ENCODE data around the gene NT5DC4. TPM values are rescaled to one million over a fixed set of nuclear protein-coding genes. Genes with fewer than 3 reads are reported as not detected.

The NT5DC4 gene
- total RNA-seq, 2 donors from 2014 or later, result not detected

DNA sequence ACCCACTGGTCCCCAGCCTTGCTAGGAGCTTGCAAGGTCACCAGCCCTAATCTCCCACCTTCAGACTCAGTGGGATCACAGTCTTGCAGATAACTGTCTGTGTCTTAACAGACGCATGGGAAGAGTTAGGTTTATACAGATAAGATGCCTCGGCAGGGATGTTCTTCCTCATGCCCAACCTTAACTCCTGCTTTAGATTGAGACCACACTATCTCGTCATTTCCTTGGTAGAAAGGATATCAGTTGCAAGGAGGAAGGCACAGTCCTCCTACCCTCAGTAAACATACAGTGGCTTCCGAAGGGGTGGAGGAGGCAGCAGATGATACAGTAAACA is 7.2 kb downstream of the NT5DC4 start:
- intact Hi-C loops (cut with DNase I), result no loop called here
- no peaks in the 10 kb centered on the region for H3K36me3 ChIP-seq
- no peaks in the 10 kb centered on the region for H3K4me1 ChIP-seq
- TF ChIP-seq CTCF (IDR thresholded peaks at IDR 0.05), result no peak
- no peak for DNase-seq
- H3K27ac ChIP-seq, result no peak overlapping the region
- H3K4me3 ChIP-seq, result no peak overlapping the region
- H3K9me3 ChIP-seq, result no peaks in the 10 kb centered on the region
- H3K9ac ChIP-seq (ENCODE audit: low read depth in 2 of 2, low read length in 2 of 2), result no peak overlapping the region
- no peaks in the 10 kb centered on the region for H3K27me3 ChIP-seq

- Histone ChIP-seq H3K4me1 (no peaks in the 10 kb centered on the region), H3K27me3 (no peaks in the 10 kb centered on the region), H3K9ac (ENCODE audit: low read depth in 2 of 2, low read length in 2 of 2) (no peak overlapping the region), H3K4me3 (no peak overlapping the region), H3K9me3 (no peaks in the 10 kb centered on the region), H3K36me3 (no peaks in the 10 kb centered on the region), H3K27ac (no peak overlapping the region)
- intact Hi-C loops (cut with DNase I), result no loop called here
- TF ChIP-seq CTCF (IDR thresholded peaks at IDR 0.05), result no peak
- DNase-seq, result no peak
These were observed 7.8 kb downstream of the NT5DC4 start for GRCh38 chr2:112728378-112729175.

DNA sequence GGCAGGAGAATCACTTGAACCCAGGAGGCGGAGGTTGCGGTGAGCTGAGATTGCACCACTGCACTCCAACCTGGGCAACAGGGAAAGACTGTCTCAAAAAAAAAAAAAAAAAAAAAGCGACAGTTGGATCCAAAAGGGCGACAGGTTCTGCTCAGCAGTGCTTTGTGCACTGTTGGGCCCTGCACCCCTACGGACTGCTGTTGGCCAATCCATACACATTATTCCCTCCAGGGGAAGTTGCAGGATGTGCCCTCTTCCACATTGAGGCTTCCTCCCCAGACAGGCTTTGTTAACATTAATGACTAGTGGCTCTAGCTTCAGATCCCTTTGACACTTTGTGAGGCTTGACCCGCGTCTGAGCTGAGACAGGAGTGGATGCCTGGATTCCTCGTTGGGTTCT is 9.4 kb downstream of the NT5DC4 start:
- peak; percentile 7 for DNase-seq
- no peak overlapping the region for H3K9ac ChIP-seq (ENCODE audit: low read depth in 2 of 2, low read length in 2 of 2)
- no peak overlapping the region for H3K4me3 ChIP-seq
- no peaks in the 10 kb centered on the region for H3K9me3 ChIP-seq
- H3K36me3 ChIP-seq, result no peaks in the 10 kb centered on the region
- H3K4me1 ChIP-seq, result no peaks in the 10 kb centered on the region
- no peak for TF ChIP-seq CTCF (IDR thresholded peaks at IDR 0.05)
- intact Hi-C loops (cut with DNase I), result no loop called here
- H3K27me3 ChIP-seq, result no peaks in the 10 kb centered on the region
- H3K27ac ChIP-seq, result no peak overlapping the region

DNA sequence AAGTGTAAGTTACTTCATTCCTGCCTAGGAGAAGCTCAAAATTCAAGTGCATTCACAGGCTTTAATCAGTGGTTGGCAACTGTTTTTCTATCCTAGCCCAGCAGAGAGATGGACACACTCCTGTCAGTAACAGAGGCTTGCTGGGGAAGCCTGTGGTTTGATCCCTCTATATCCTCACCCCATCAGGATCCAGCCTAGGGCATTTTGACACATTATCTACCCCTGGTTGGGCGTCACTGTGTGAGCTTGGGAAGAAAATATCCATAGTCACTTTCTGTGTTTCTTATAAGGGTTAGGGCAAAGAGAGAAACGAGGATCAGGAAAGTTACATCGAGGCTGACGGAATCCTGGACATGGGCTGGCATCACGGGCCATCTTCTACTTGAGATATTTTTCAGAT is 10.0 kb downstream of the NT5DC4 start:
- no peak overlapping the region for H3K9ac ChIP-seq (ENCODE audit: low read depth in 2 of 2, low read length in 2 of 2)
- no peaks in the 10 kb centered on the region for H3K36me3 ChIP-seq
- TF ChIP-seq CTCF (IDR thresholded peaks at IDR 0.05), result no peak
- no peaks in the 10 kb centered on the region for H3K4me1 ChIP-seq
- no peak overlapping the region for H3K27ac ChIP-seq
- DNase-seq, result no peak
- no peaks in the 10 kb centered on the region for H3K27me3 ChIP-seq
- no peak overlapping the region for H3K4me3 ChIP-seq
- no peaks in the 10 kb centered on the region for H3K9me3 ChIP-seq
- intact Hi-C loops (cut with DNase I), result no loop called here

- Histone ChIP-seq H3K27ac (no peak overlapping the region), H3K4me1 (no peaks in the 10 kb centered on the region), H3K9me3 (no peaks in the 10 kb centered on the region), H3K27me3 (no peaks in the 10 kb centered on the region), H3K36me3 (no peaks in the 10 kb centered on the region), H3K9ac (ENCODE audit: low read depth in 2 of 2, low read length in 2 of 2) (no peak overlapping the region), H3K4me3 (no peak overlapping the region)
- no peak for DNase-seq
- TF ChIP-seq CTCF (IDR thresholded peaks at IDR 0.05), result no peak
- intact Hi-C loops (cut with DNase I), result no loop called here
These were observed 10.7 kb downstream of the NT5DC4 start for GRCh38 chr2:112731479-112731878.

Data from colonic mucosa (tissue), 4 donors.